Gastrocnemius medialis (tissue), 4 donors: ENCODE data around the gene LAMB1. TPM values are rescaled to one million over a fixed set of nuclear protein-coding genes. Genes with fewer than 3 reads are reported as not detected.

ENCODE experiments used
- ATAC-seq, 2 donors: fragments of 150-250 bp; one replicate each; pipeline ENCODE4 v1.9.1; 2016
- DNase-seq, 2 donors: peaks; one replicate each; pipeline ENCODE4 v3.0.0-alpha.2; 2019
- H3K27ac ChIP-seq, 4 donors: fragments of 200-600 bp; sonication (generic); 1 replicate in 1 of 4; 2 replicates in 3 of 4; pipeline ENCODE4 v1.5.1; 2016 to 2018; ENCODE audit warnings: mild to moderate bottlenecking in 2 of 4, moderate library complexity in 1 of 4
- H3K27me3 ChIP-seq, 3 donors: fragments of 200-600 bp; sonication (generic) in 2 of 3; 1 replicate in 1 of 3; 2 replicates in 2 of 3; pipeline versions ENCODE4 v1.5.1 to v1.6.0; 2016 to 2019; ENCODE audit warnings: mild to moderate bottlenecking in 1 of 3, moderate library complexity in 1 of 3
- H3K36me3 ChIP-seq, 2 donors: fragments of 200-600 bp; sonication (generic) in 1 of 2; one replicate each; pipeline ENCODE4 v1.5.1; 2017 to 2018
- H3K4me1 ChIP-seq, 2 donors: fragments of 200-600 bp; sonication (generic) in 1 of 2; one replicate each; pipeline ENCODE4 v1.5.1; 2016 to 2017; ENCODE audit warnings: mild to moderate bottlenecking in 2 of 2
- H3K4me3 ChIP-seq, 4 donors: fragments of 200-600 bp; sonication (generic) in 3 of 4; 1 replicate in 1 of 4; 2 replicates in 3 of 4; pipeline ENCODE4 v1.5.1; 2016 to 2019; ENCODE audit warnings: mild to moderate bottlenecking in 2 of 4
- H3K9me3 ChIP-seq, 3 donors: fragments of 200-600 bp; sonication (generic) in 2 of 3; 1 replicate in 1 of 3; 2 replicates in 2 of 3; pipeline ENCODE4 v1.5.1; 2016 to 2019
- POLR2A ChIP-seq, 2 donors: fragments of 450-650 bp; IDR thresholded peaks; one replicate each; pipeline ENCODE4 v1.6.1; 2017; ENCODE audit warnings: antibody characterized with exemption in 2 of 2, mild to moderate bottlenecking in 2 of 2, moderate library complexity in 2 of 2
- in situ Hi-C, 4 donors: fragments of 200-750 bp; cut with MboI; loops; one replicate each; pipeline versions ENCODE4 v1.15.0 to v1.8.0; 2017; ENCODE audit warnings: low sequenced_read_pairs in 4 of 4
- intact Hi-C: fragments of 100-400 bp; cut with DNase I; formaldehyde crosslinking; loops from one replicate; pipeline ENCODE4 v1.15.1; 2023; ENCODE audit warnings: low total_unique reads
- total RNA-seq, 4 donors: library from RNA; depleted of rRNA; stranded (reverse); fragments of >200 nt; gene quantifications; one replicate each; pipeline versions ENCODE4 v1.1.0 to v1.2.3, GENCODE V29; 2016
- TF ChIP-seq, protein P1 (sequence below), 5 experiments: fragments of 450-650 bp in 3 of 5; fragments of 200-600 bp in 2 of 5; sonication (generic) in 2 of 5; IDR thresholded peaks in 4 of 5; conservative IDR thresholded peaks in 1 of 5; 1 replicate in 4 of 5; 2 replicates in 1 of 5; pipeline ENCODE4 v1.5.1; 2016 to 2019; ENCODE audit warnings: antibody characterized with exemption in 5 of 5, mild to moderate bottlenecking in 3 of 5, moderate library complexity in 3 of 5

Gene LAMB1
- total RNA-seq, 4 donors from 2014 or later, result 14.5 to 56.6 (median 29.8) TPM

GRCh38 chr7:107962817-107963216 lies 40.1 kb downstream of the LAMB1 start:
- H3K4me1 ChIP-seq, result peaks cover 8 to 12% of the 10 kb centered on the region in 2 donors
- in situ Hi-C loops, result no loop called here
- intact Hi-C loops, result no loop called here

DNA sequence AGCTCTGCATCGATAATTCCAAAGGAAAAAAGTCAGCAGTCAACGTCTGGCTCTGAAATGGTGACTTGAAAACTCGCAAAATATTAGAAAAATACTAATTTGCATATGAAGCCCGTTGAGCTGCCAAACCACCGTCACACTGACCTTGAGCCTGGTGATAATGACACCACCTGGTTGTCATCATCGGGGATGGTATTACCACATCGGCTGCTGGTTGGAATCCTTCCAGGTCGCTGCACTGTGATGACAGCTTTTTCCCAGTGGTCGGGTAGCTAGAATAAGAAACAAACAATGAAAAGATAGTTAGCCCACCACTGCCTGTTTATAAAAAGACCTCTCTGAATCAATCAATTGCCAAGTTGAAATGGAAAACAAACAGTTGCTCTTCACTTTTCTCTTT lies 41.6 kb downstream of the LAMB1 start:
- no peaks in the 10 kb centered on the region for H3K36me3 ChIP-seq
- TF ChIP-seq POLR2A (IDR thresholded peaks at IDR 0.05), result no peak
- TF ChIP-seq, protein P1, sequence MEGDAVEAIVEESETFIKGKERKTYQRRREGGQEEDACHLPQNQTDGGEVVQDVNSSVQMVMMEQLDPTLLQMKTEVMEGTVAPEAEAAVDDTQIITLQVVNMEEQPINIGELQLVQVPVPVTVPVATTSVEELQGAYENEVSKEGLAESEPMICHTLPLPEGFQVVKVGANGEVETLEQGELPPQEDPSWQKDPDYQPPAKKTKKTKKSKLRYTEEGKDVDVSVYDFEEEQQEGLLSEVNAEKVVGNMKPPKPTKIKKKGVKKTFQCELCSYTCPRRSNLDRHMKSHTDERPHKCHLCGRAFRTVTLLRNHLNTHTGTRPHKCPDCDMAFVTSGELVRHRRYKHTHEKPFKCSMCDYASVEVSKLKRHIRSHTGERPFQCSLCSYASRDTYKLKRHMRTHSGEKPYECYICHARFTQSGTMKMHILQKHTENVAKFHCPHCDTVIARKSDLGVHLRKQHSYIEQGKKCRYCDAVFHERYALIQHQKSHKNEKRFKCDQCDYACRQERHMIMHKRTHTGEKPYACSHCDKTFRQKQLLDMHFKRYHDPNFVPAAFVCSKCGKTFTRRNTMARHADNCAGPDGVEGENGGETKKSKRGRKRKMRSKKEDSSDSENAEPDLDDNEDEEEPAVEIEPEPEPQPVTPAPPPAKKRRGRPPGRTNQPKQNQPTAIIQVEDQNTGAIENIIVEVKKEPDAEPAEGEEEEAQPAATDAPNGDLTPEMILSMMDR (IDR thresholded peaks at IDR 0.05 in 4 of 5, conservative IDR thresholded peaks at IDR 0.05 in 1 of 5), result no peak
- intact Hi-C loops (no loop called here), in situ Hi-C loops (no loop called here)
- DNase-seq (peak; percentile 33 to 61), ATAC-seq (peak; percentile 62 to 63)
- peak overlapping the region in 1 of 4 donors; percentile 27 for H3K27ac ChIP-seq
- H3K9me3 ChIP-seq, result no peaks in the 10 kb centered on the region
- peaks cover 6 to 7% (median 7%) of the 10 kb centered on the region in 3 donors for H3K27me3 ChIP-seq
- H3K4me3 ChIP-seq, result no peak overlapping the region
- H3K4me1 ChIP-seq, result peaks cover 4 to 6% of the 10 kb centered on the region in 2 donors

More at GRCh38 chr7:107962817-107963216, 40.1 kb downstream of the LAMB1 start:
- no peak overlapping the region for H3K27ac ChIP-seq
- H3K36me3 ChIP-seq, result no peaks in the 10 kb centered on the region
- peaks cover 6 to 7% (median 7%) of the 10 kb centered on the region in 3 donors for H3K27me3 ChIP-seq
- H3K9me3 ChIP-seq, result no peaks in the 10 kb centered on the region
- DNase-seq (no peak), ATAC-seq (no peak)
- TF ChIP-seq POLR2A (IDR thresholded peaks at IDR 0.05), result no peak
- TF ChIP-seq, protein P1 (IDR thresholded peaks at IDR 0.05 in 4 of 5, conservative IDR thresholded peaks at IDR 0.05 in 1 of 5), result no peak
- no peak overlapping the region for H3K4me3 ChIP-seq

GRCh38 chr7:107960272-107960671 lies 42.7 kb downstream of the LAMB1 start:
- no peaks in the 10 kb centered on the region for H3K36me3 ChIP-seq
- H3K27me3 ChIP-seq, result peaks cover 6 to 7% (median 7%) of the 10 kb centered on the region in 3 donors
- DNase-seq (no peak), ATAC-seq (no peak)
- in situ Hi-C loops, result no loop called here
- H3K27ac ChIP-seq, result no peak overlapping the region
- TF ChIP-seq POLR2A (IDR thresholded peaks at IDR 0.05), result no peak
- TF ChIP-seq, protein P1 (IDR thresholded peaks at IDR 0.05 in 4 of 5, conservative IDR thresholded peaks at IDR 0.05 in 1 of 5), result no peak
- intact Hi-C loops, result no loop called here
- H3K9me3 ChIP-seq, result no peaks in the 10 kb centered on the region
- peaks cover 3 to 4% of the 10 kb centered on the region in 2 donors for H3K4me1 ChIP-seq
- no peak overlapping the region for H3K4me3 ChIP-seq

DNA sequence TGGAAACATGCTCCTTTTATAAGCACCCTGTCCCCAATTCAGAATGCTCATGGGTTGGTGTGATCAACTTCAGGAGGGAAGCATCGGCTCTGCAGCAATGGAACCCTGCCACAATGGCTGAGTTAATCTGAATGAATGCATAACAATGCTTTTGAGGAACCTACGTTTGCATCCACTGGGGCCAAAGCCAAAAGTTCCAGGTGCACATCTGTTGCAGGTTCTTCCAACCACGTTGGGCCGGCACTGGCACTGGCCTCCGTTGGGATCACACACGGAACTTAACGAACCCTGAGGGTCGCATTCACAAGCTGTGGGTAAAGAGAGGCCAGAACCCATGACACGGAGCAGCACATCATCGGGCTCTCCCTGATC lies 43.4 kb downstream of the LAMB1 start:
- Histone ChIP-seq H3K36me3 (no peaks in the 10 kb centered on the region), H3K4me3 (no peak overlapping the region), H3K27me3 (peaks cover 6 to 7% (median 7%) of the 10 kb centered on the region in 3 donors), H3K4me1 (peaks cover 3 to 4% of the 10 kb centered on the region in 2 donors), H3K27ac (peak overlapping the region in 1 of 4 donors; percentile 14), H3K9me3 (no peaks in the 10 kb centered on the region)
- no peak for ATAC-seq
- DNase-seq, result no peak
- intact Hi-C loops (no loop called here), in situ Hi-C loops (no loop called here)
- TF ChIP-seq, protein P1 (IDR thresholded peaks at IDR 0.05 in 4 of 5, conservative IDR thresholded peaks at IDR 0.05 in 1 of 5), result no peak
- no peak for TF ChIP-seq POLR2A (IDR thresholded peaks at IDR 0.05)
